ENCODE results near the gene STAT5A.

GRCh38 chr17:42241871-42242270 lies 46.4 kb upstream of the STAT5A start:
- TF ChIP-seq CTCF (conservative IDR thresholded peaks at IDR 0.05; ENCODE audit: low read depth, low read length), result no peak
- TF ChIP-seq EZH2 (IDR thresholded peaks at IDR 0.05; ENCODE audit: borderline replicate concordance, low read depth, low read length, poor library complexity, severe bottlenecking), result no peak

Measured in A673 (cell line).